ENCODE results near the gene TM9SF4. TPM values are rescaled to one million over a fixed set of nuclear protein-coding genes. Genes with fewer than 3 reads are reported as not detected.
"Not testable (repeated sequence)": the region's sequence is repeated elsewhere in the genome, so short reads cannot be mapped to it uniquely, and the experiment has no call there.

TM9SF4 gene
- total RNA-seq, 2 experiments from 2014 or later = 35.7 to 39.1 TPM

- DNase-seq (no peak), ATAC-seq (peak; percentile 20)
- peaks cover 35% of the 10 kb centered on the region for H3K36me3 Mint-ChIP-seq
- CTCF ChIA-PET = no interaction called here
- no peak overlapping the region for H3K4me3 Mint-ChIP-seq
- no peak overlapping the region for H3K27ac Mint-ChIP-seq
- H3K4me1 Mint-ChIP-seq = no peaks in the 10 kb centered on the region
- H3K9me3 Mint-ChIP-seq (ENCODE audit: low read depth) = no peaks in the 10 kb centered on the region
- no peaks in the 10 kb centered on the region for H3K27me3 Mint-ChIP-seq
These were observed 49.6 kb downstream of the TM9SF4 start for GRCh38 chr20:32158943-32159660.

DNA sequence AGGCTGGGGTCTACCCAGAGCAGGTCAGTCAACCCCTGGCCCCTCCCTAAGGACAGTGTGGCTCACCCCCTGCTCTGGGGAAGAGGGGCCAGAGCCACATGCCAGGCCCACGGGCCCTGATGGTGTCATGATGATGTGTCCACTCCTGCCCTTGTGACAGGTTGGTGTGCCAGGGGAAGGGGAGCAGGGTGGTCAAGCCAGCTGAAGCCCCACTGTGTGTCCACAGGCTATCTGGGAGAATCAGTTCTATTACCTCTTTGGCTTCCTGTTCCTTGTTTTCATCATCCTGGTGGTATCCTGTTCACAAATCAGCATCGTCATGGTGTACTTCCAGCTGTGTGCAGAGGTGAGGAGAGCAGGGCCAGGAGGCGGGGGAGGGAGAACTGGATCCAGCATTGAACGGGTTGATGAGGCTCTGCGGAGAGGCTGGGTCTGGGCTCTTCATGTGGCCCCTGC, 50.3 kb downstream of the TM9SF4 start:
- no peak overlapping the region for H3K4me3 Mint-ChIP-seq
- no peak for ATAC-seq
- no peaks in the 10 kb centered on the region for H3K9me3 Mint-ChIP-seq (ENCODE audit: low read depth)
- no peak overlapping the region for H3K27ac Mint-ChIP-seq
- no peaks in the 10 kb centered on the region for H3K27me3 Mint-ChIP-seq
- peaks cover 33% of the 10 kb centered on the region for H3K36me3 Mint-ChIP-seq
- H3K4me1 Mint-ChIP-seq = no peaks in the 10 kb centered on the region
- no peak for DNase-seq
- CTCF ChIA-PET = no interaction called here

- H3K27me3 Mint-ChIP-seq = no peaks in the 10 kb centered on the region
- H3K36me3 Mint-ChIP-seq = peaks cover 32% of the 10 kb centered on the region
- H3K27ac Mint-ChIP-seq = no peak overlapping the region
- ATAC-seq = no peak
- DNase-seq = no peak
- CTCF ChIA-PET = no interaction called here
- no peaks in the 10 kb centered on the region for H3K4me1 Mint-ChIP-seq
- H3K9me3 Mint-ChIP-seq (ENCODE audit: low read depth) = no peaks in the 10 kb centered on the region
- H3K4me3 Mint-ChIP-seq = no peak overlapping the region
These were observed 50.8 kb downstream of the TM9SF4 start for GRCh38 chr20:32160341-32160740.

- H3K4me3 Mint-ChIP-seq = no peak overlapping the region
- CTCF ChIA-PET = no interaction called here
- H3K36me3 Mint-ChIP-seq = peaks cover 38% of the 10 kb centered on the region
- no peaks in the 10 kb centered on the region for H3K4me1 Mint-ChIP-seq
- DNase-seq (no peak), ATAC-seq (no peak)
- no peaks in the 10 kb centered on the region for H3K27me3 Mint-ChIP-seq
- no peak overlapping the region for H3K27ac Mint-ChIP-seq
- no peaks in the 10 kb centered on the region for H3K9me3 Mint-ChIP-seq (ENCODE audit: low read depth)
These were observed 52.8 kb downstream of the TM9SF4 start for GRCh38 chr20:32162351-32162750.

DNA sequence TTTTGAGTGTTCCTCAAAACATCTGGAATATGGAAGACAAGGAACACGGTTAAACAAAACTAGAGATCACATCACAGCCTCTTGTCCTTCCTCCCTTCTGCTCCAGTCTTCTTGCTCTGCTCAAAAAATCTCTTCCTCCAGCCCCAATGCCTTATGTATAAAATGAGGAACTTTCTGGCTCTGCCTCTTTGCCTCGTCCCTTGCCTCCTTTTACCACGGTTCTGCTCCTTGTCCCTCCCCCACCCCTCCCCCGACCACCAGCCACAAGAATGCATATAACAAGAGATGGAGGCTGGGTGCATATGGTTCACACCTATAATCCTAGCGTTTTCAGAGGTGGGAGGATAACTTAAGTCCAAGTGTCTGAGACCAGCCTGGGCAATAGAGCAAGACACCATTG, 54.4 kb downstream of the TM9SF4 start:
- no peak overlapping the region for H3K27ac Mint-ChIP-seq
- CTCF ChIA-PET = no interaction called here
- ATAC-seq = no peak
- no peaks in the 10 kb centered on the region for H3K4me1 Mint-ChIP-seq
- H3K9me3 Mint-ChIP-seq (ENCODE audit: low read depth) = no peaks in the 10 kb centered on the region
- H3K36me3 Mint-ChIP-seq = peaks cover 29% of the 10 kb centered on the region
- H3K4me3 Mint-ChIP-seq = no peak overlapping the region
- H3K27me3 Mint-ChIP-seq = no peaks in the 10 kb centered on the region
- no peak for DNase-seq

GRCh38 chr20:32164984-32165735, 55.6 kb downstream of the TM9SF4 start:
- CTCF ChIA-PET = no interaction called here
- no peaks in the 10 kb centered on the region for H3K4me1 Mint-ChIP-seq
- H3K27ac Mint-ChIP-seq = no peak overlapping the region
- no peak for DNase-seq
- peaks cover 24% of the 10 kb centered on the region for H3K36me3 Mint-ChIP-seq
- H3K9me3 Mint-ChIP-seq (ENCODE audit: low read depth) = no peaks in the 10 kb centered on the region
- H3K4me3 Mint-ChIP-seq = no peak overlapping the region
- H3K27me3 Mint-ChIP-seq = no peaks in the 10 kb centered on the region
- no peak for ATAC-seq

DNA sequence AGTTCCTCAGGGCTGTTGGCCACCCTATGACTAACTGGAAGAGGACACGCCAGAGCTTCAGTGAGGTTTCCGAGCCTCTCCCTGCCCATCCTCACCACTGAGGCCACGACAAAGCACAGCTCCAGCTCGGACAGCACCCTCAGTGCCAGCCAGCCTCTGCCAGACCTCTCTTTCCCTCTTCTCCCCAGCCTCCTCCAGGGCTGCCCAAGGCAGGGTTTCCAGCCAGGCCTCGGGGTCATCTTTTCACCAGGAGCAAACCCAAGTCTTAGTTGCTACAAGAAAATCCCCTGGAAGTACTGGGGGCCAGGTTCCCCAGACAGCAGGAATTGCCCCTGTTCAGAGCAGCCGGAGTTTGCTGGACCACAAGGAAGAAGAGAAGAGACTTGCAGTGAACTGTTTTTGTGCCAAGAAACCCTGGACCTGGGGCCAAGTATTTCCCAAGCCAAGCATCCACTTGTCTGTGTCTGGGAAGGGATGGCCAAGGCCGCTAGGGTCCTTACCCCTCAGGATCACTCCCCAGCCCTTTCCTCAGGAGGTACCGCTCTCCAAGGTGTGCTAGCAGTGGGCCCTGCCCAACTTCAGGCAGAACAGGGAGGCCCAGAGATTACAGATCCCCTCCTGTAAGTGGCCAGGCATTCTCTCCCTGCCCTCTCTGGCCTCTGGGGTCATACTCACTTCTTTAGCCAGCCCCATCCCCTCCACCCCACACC, 56.5 kb downstream of the TM9SF4 start:
- no peaks in the 10 kb centered on the region for H3K27me3 Mint-ChIP-seq

DNA sequence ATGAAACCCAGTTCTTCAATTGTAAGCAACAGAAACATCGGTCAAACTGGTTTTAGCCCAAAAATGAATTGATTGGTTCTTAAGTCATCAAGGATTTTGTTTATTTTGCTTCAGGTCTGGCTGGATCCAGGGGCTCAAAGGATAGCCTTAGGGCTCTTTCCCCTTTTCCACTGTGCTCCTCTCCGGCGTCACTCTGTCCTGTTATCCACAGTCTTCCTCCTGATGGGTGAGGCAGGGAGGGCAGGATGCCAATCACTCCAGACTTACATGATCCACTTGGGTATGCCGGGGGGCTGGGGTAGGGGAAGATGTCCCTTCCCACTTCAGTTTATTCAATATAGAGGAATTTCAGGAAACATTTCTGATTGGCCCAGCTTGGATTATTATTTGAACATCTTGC, 58.0 kb downstream of the TM9SF4 start:
- no peak overlapping the region for H3K27ac Mint-ChIP-seq
- H3K4me1 Mint-ChIP-seq = no peaks in the 10 kb centered on the region

More for the DNA sequence above, 56.5 kb downstream of the TM9SF4 start:
- H3K4me3 Mint-ChIP-seq = no peak overlapping the region
- no peak overlapping the region for H3K27ac Mint-ChIP-seq
- DNase-seq (no peak), ATAC-seq (no peak)
- H3K4me1 Mint-ChIP-seq = no peaks in the 10 kb centered on the region
- H3K36me3 Mint-ChIP-seq = peaks cover 21% of the 10 kb centered on the region
- CTCF ChIA-PET = no interaction called here
- H3K9me3 Mint-ChIP-seq (ENCODE audit: low read depth) = no peaks in the 10 kb centered on the region

GRCh38 chr20:32168184-32168910, 58.8 kb downstream of the TM9SF4 start:
- CTCF ChIA-PET = no interaction called here
- H3K4me1 Mint-ChIP-seq = no peaks in the 10 kb centered on the region
- no peak for ATAC-seq
- DNase-seq = no peak
- H3K27me3 Mint-ChIP-seq = no peaks in the 10 kb centered on the region
- no peaks in the 10 kb centered on the region for H3K9me3 Mint-ChIP-seq (ENCODE audit: low read depth)
- H3K27ac Mint-ChIP-seq = no peak overlapping the region
- H3K36me3 Mint-ChIP-seq = peaks cover 10% of the 10 kb centered on the region
- H3K4me3 Mint-ChIP-seq = no peak overlapping the region

More for the DNA sequence above, 58.0 kb downstream of the TM9SF4 start:
- H3K4me3 Mint-ChIP-seq = no peak overlapping the region
- ATAC-seq = no peak
- CTCF ChIA-PET = no interaction called here
- peaks cover 13% of the 10 kb centered on the region for H3K36me3 Mint-ChIP-seq
- H3K27me3 Mint-ChIP-seq = no peaks in the 10 kb centered on the region
- no peaks in the 10 kb centered on the region for H3K9me3 Mint-ChIP-seq (ENCODE audit: low read depth)
- no peak for DNase-seq

- not testable (repeated sequence) for H3K27ac Mint-ChIP-seq
These were observed 68.2 kb downstream of the TM9SF4 start for GRCh38 chr20:32177696-32178095.

DNA sequence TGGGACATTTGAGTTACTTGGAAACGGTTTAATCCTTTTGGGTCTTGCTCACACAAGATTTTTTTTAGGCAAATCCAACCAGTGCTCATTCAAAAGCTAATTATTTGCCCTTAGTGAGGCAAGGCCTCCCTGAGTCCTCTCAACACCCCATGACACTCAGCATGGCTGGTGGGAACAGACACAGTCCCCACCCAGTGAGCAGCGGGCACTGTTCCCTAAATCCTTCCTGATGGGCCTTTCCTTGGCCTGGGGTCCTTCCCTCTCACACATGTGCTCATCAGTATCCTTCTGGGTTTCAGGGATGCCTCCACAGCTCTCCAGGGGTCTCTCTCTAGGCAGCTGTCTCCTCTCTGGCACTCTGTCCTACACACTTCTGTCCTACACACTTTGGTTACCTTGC, 70.0 kb downstream of the TM9SF4 start:
- DNase-seq (no peak), ATAC-seq (no peak)
- Mint-ChIP-seq H3K27ac (no peak overlapping the region), H3K4me3 (no peak overlapping the region), H3K27me3 (no peaks in the 10 kb centered on the region), H3K4me1 (no peaks in the 10 kb centered on the region), H3K9me3 (ENCODE audit: low read depth) (no peaks in the 10 kb centered on the region), H3K36me3 (peaks cover 2% of the 10 kb centered on the region)
- CTCF ChIA-PET = no interaction called here

More at GRCh38 chr20:32177696-32178095, 68.2 kb downstream of the TM9SF4 start:
- DNase-seq; H3K27me3 Mint-ChIP-seq; H3K36me3 Mint-ChIP-seq; H3K4me3 Mint-ChIP-seq; H3K9me3 Mint-ChIP-seq (ENCODE audit: low read depth); ATAC-seq; H3K4me1 Mint-ChIP-seq; CTCF ChIA-PET: not testable (repeated sequence)

- H3K36me3 Mint-ChIP-seq = peaks cover 2% of the 10 kb centered on the region
- no peaks in the 10 kb centered on the region for H3K9me3 Mint-ChIP-seq (ENCODE audit: low read depth)
- H3K4me1 Mint-ChIP-seq = no peaks in the 10 kb centered on the region
- CTCF ChIA-PET = no interaction called here
- ATAC-seq (no peak), DNase-seq (no peak)
- H3K27me3 Mint-ChIP-seq = no peaks in the 10 kb centered on the region
- no peak overlapping the region for H3K27ac Mint-ChIP-seq
- H3K4me3 Mint-ChIP-seq = no peak overlapping the region
These were observed 70.4 kb downstream of the TM9SF4 start for GRCh38 chr20:32179934-32180333.

- Mint-ChIP-seq H3K27me3 (no peaks in the 10 kb centered on the region), H3K27ac (no peak overlapping the region), H3K9me3 (ENCODE audit: low read depth) (no peaks in the 10 kb centered on the region), H3K4me1 (no peaks in the 10 kb centered on the region), H3K36me3 (peaks cover 2% of the 10 kb centered on the region), H3K4me3 (no peak overlapping the region)
- DNase-seq (no peak), ATAC-seq (no peak)
- CTCF ChIA-PET = no interaction called here
These were observed 72.1 kb downstream of the TM9SF4 start for GRCh38 chr20:32181606-32182005.

All from activated CD8-positive, alpha-beta memory T cell treated with anti-CD3 and anti-CD28 coated beads, Interleukin-2, amount 10 ng/mL, durations not matched to agents 7 days and 5 days (primary cell).